Measurements from ENCODE around the gene XPO6. TPM values are rescaled to one million over a fixed set of nuclear protein-coding genes. Genes with fewer than 3 reads are reported as not detected.
"Not testable (repeated sequence)": the region's sequence is repeated elsewhere in the genome, so short reads cannot be mapped to it uniquely, and the experiment has no call there.

XPO6 gene
- 59.1 TPM for total RNA-seq

GRCh38 chr16:28211758-28212531, at the start of gene XPO6:
Gene XPO6, minus strand, starts transcription at chr16:28211965. Its CDS starts 597 bp downstream, at chr16:28211368.
- FAIRE-seq: no peak
- DNase-seq (ENCODE audit: low spot score in 2 of 2): peak; percentile 95 to 96

GRCh38 chr16:28260193-28260592, 48.4 kb upstream of the XPO6 start:
- DNase-seq (ENCODE audit: low spot score in 2 of 2) (no peak), FAIRE-seq (no peak)

GRCh38 chr16:28259781-28260150, 48.0 kb upstream of the XPO6 start:
- DNase-seq (ENCODE audit: low spot score in 2 of 2): no peak
- FAIRE-seq: no peak

GRCh38 chr16:28259091-28259780, 47.5 kb upstream of the XPO6 start:
- no peak for DNase-seq (ENCODE audit: low spot score in 2 of 2)
- no peak for FAIRE-seq

- peak in 1 of 2 donors; percentile 54 for DNase-seq (ENCODE audit: low spot score in 2 of 2)
Measured at GRCh38 chr16:28258567-28258966, 46.8 kb upstream of the XPO6 start.

GRCh38 chr16:28257256-28257655, 45.5 kb upstream of the XPO6 start:
- FAIRE-seq: no peak
- no peak for DNase-seq (ENCODE audit: low spot score in 2 of 2)

More at GRCh38 chr16:28258567-28258966, 46.8 kb upstream of the XPO6 start:
- no peak for FAIRE-seq

- no peak for FAIRE-seq
- DNase-seq (ENCODE audit: low spot score in 2 of 2): no peak
Measured at GRCh38 chr16:28255838-28256237, 44.1 kb upstream of the XPO6 start.

GRCh38 chr16:28254158-28254557, 42.4 kb upstream of the XPO6 start:
- DNase-seq (ENCODE audit: low spot score in 2 of 2): no peak
- no peak for FAIRE-seq

- FAIRE-seq (no peak), DNase-seq (ENCODE audit: low spot score in 2 of 2) (no peak)
Measured at GRCh38 chr16:28250999-28251398, 39.2 kb upstream of the XPO6 start.

GRCh38 chr16:28249483-28249882, 37.7 kb upstream of the XPO6 start:
- not testable (repeated sequence) for DNase-seq (ENCODE audit: low spot score in 2 of 2); FAIRE-seq

- DNase-seq (ENCODE audit: low spot score in 2 of 2): no peak
- FAIRE-seq: no peak
Measured at GRCh38 chr16:28241924-28242323, 30.2 kb upstream of the XPO6 start.

- no peak for DNase-seq (ENCODE audit: low spot score in 2 of 2)
Measured at GRCh38 chr16:28237754-28238357, 26.1 kb upstream of the XPO6 start.

GRCh38 chr16:28231763-28232162, 20.0 kb upstream of the XPO6 start:
- DNase-seq (ENCODE audit: low spot score in 2 of 2): no peak
- FAIRE-seq: no peak

More at GRCh38 chr16:28237754-28238357, 26.1 kb upstream of the XPO6 start:
- no peak for FAIRE-seq

- DNase-seq (ENCODE audit: low spot score in 2 of 2); FAIRE-seq: not testable (repeated sequence)
Measured at GRCh38 chr16:28223909-28224308, 12.1 kb upstream of the XPO6 start.

- FAIRE-seq; DNase-seq (ENCODE audit: low spot score in 2 of 2): not testable (repeated sequence)
Measured at GRCh38 chr16:28219777-28220176, 8.0 kb upstream of the XPO6 start.

- no peak for FAIRE-seq
Measured at GRCh38 chr16:28219282-28219681, 7.5 kb upstream of the XPO6 start.

GRCh38 chr16:28218109-28218508, 6.3 kb upstream of the XPO6 start:
- no peak for DNase-seq (ENCODE audit: low spot score in 2 of 2)
- FAIRE-seq: no peak

More at GRCh38 chr16:28219282-28219681, 7.5 kb upstream of the XPO6 start:
- no peak for DNase-seq (ENCODE audit: low spot score in 2 of 2)

GRCh38 chr16:28217326-28217725, 5.6 kb upstream of the XPO6 start:
- FAIRE-seq (no peak), DNase-seq (ENCODE audit: low spot score in 2 of 2) (no peak)

- FAIRE-seq (no peak), DNase-seq (ENCODE audit: low spot score in 2 of 2) (no peak)
Measured at GRCh38 chr16:28213396-28213795, 1.6 kb upstream of the XPO6 start.

- DNase-seq (ENCODE audit: low spot score in 2 of 2): no peak
- FAIRE-seq: no peak
Measured at GRCh38 chr16:28212532-28212873, 738 bp upstream of the XPO6 start.

- no peak for FAIRE-seq
Measured at GRCh38 chr16:28210979-28211588, 681 bp downstream of the XPO6 start.

More at GRCh38 chr16:28210979-28211588, 681 bp downstream of the XPO6 start:
- DNase-seq (ENCODE audit: low spot score in 2 of 2): peak; percentile 47 to 51

All from frontal cortex (tissue), 4 donors.